Loucy (cell line): Measurements from ENCODE around the gene EIF2B4.
A peak's percentile ranks its signal among the peaks of the same experiment; 100 is the strongest.
"Not testable (repeated sequence)": the region's sequence is repeated elsewhere in the genome, so short reads cannot be mapped to it uniquely, and the experiment has no call there.

Source experiments
- H2AFZ ChIP-seq: fragments of 200-600 bp; sonication (generic); 2 replicates; pipeline ENCODE4 v1.6.0; 2016; ENCODE audit warnings: antibody characterized with exemption, mild to moderate bottlenecking, low read length, moderate library complexity
- H3F3A ChIP-seq: fragments of 200-600 bp; 2 replicates; pipeline ENCODE4 v1.6.0; 2016; ENCODE audit warnings: antibody characterized with exemption, low read depth, mild to moderate bottlenecking
- H3K27me3 ChIP-seq: fragments of 200-600 bp; sonication (generic); 2 replicates; pipeline ENCODE4 v1.6.1; 2014; ENCODE audit warnings: low read length, mild to moderate bottlenecking; ENCODE audit not compliant: insufficient read depth, poor library complexity, severe bottlenecking
- H3K36me3 ChIP-seq: fragments of 200-600 bp; sonication (generic); 2 replicates; pipeline ENCODE4 v1.6.1; 2016; ENCODE audit warnings: low read length; ENCODE audit not compliant: insufficient read depth
- H3K4me1 ChIP-seq: fragments of 200-600 bp; sonication (generic); 2 replicates; pipeline ENCODE4 v1.5.1; 2014; ENCODE audit warnings: low read length, mild to moderate bottlenecking; ENCODE audit not compliant: insufficient read depth, poor library complexity, severe bottlenecking
- H3K4me2 ChIP-seq: fragments of 200-600 bp; sonication (generic); 2 replicates; pipeline ENCODE4 v1.6.0; 2014; ENCODE audit warnings: antibody characterized with exemption, low read length, low read depth, mild to moderate bottlenecking; ENCODE audit not compliant: poor library complexity, severe bottlenecking
- H3K4me3 ChIP-seq: fragments of 200-600 bp; sonication (generic); 2 replicates; pipeline ENCODE4 v1.5.1; 2014; ENCODE audit warnings: low read length, mild to moderate bottlenecking, mixed read lengths; ENCODE audit not compliant: poor library complexity, severe bottlenecking
- H3K79me2 ChIP-seq: fragments of 200-600 bp; sonication (generic); 2 replicates; pipeline ENCODE4 v1.6.1; 2014; ENCODE audit warnings: low read length; ENCODE audit not compliant: insufficient read depth
- H3K9ac ChIP-seq: fragments of 200-600 bp; sonication (generic); 2 replicates; pipeline ENCODE4 v1.6.0; 2014; ENCODE audit warnings: mild to moderate bottlenecking, low read depth, low read length, moderate library complexity; ENCODE audit not compliant: poor library complexity, severe bottlenecking
- H3K9me2 ChIP-seq: fragments of 200-600 bp; sonication (generic); replicated peaks from 2 replicates; pipeline ENCODE4 v1.6.1; 2016; ENCODE audit warnings: low read depth, low read length, mixed read lengths
- H3K9me3 ChIP-seq: fragments of 200-600 bp; sonication (generic); 2 replicates; pipeline ENCODE4 v1.6.1; 2014; ENCODE audit warnings: mild to moderate bottlenecking, antibody characterized with exemption, low read length, low read depth; ENCODE audit not compliant: insufficient read depth
- H4K20me1 ChIP-seq: fragments of 200-600 bp; sonication (generic); 2 replicates; pipeline ENCODE4 v1.6.0; 2014; ENCODE audit warnings: antibody characterized with exemption, low read length, mild to moderate bottlenecking; ENCODE audit not compliant: insufficient read depth, poor library complexity, severe bottlenecking
- CTCF ChIP-seq: fragments of 200-600 bp; sonication (generic); conservative IDR thresholded peaks from 2 replicates; pipeline ENCODE4 v1.5.1; 2014; ENCODE audit warnings: mild to moderate bottlenecking, antibody characterized with exemption, low read length
- EZH2phosphoT487 ChIP-seq: fragments of 200-600 bp; IDR thresholded peaks from 2 replicates; pipeline ENCODE4 v1.6.1; 2018; ENCODE audit warnings: antibody characterized with exemption, mild to moderate bottlenecking, moderate library complexity, borderline replicate concordance

Gene EIF2B4

DNA sequence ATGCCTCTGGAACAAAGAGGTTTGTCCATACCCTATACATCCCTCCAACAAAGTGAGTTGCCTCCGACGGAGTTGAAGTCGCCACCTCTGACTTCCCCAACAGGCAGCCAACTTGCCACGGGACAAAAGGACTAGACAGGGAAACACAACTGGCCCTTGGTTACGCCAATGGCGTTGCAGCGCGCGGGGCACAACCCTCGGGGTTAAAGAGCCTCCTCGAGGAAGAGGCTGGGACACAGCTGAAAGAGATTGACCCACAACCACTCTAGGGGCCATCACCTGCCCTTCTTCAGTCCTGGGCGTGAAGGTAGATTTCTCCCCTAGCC lies 14.1 kb downstream of the EIF2B4 start:
- Histone ChIP-seq H3K9ac (peak overlapping the region; percentile 94), H3K27me3 (no peaks in the 10 kb centered on the region), H3K4me2 (peak overlapping the region; percentile 98), H3K4me1 (peaks cover 26% of the 10 kb centered on the region), H3K36me3 (no peaks in the 10 kb centered on the region), H3K9me2 (no peaks in the 10 kb centered on the region), H2AFZ (peak overlapping the region; percentile 81), H3K9me3 (no peaks in the 10 kb centered on the region), H3F3A (0 out of 2 replicates have a peak, but pooled peaks cover 2% of the 10 kb centered on the region), H4K20me1 (peaks cover 19% of the 10 kb centered on the region), H3K4me3 (peak overlapping the region; percentile 93), H3K79me2 (peaks cover 73% of the 10 kb centered on the region)
- no peak for TF ChIP-seq CTCF
- TF ChIP-seq EZH2phosphoT487 = no peak

DNA sequence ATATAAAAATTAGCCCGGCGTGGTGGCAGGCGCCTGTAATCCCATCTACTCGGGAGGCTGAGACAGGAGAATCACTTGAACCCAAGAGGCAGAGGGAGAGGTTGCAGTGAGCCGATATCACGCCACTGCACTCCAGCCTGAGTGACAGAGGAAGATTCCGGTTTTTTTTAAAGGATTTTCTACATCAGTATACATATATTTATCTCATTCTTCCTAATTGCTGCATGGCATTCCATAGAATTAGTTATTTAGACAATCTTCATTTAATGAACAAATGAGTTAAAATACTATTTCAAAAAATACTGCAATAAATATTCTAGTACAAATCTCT lies 15.6 kb downstream of the EIF2B4 start:
- Histone ChIP-seq H3K79me2 (peaks cover 85% of the 10 kb centered on the region), H3K27me3 (no peaks in the 10 kb centered on the region), H3K36me3 (no peaks in the 10 kb centered on the region), H3F3A (0 out of 2 replicates have a peak, but pooled peaks cover 2% of the 10 kb centered on the region), H2AFZ (no peak overlapping the region), H3K9me2 (no peaks in the 10 kb centered on the region), H3K4me3 (peak overlapping the region; percentile 93), H4K20me1 (peaks cover 26% of the 10 kb centered on the region), H3K4me1 (peaks cover 26% of the 10 kb centered on the region), H3K9me3 (no peaks in the 10 kb centered on the region), H3K4me2 (peak overlapping the region; percentile 98), H3K9ac (peak overlapping the region; percentile 94)
- TF ChIP-seq CTCF = no peak
- no peak for TF ChIP-seq EZH2phosphoT487

GRCh38 chr2:27353762-27354596 lies 16.2 kb downstream of the EIF2B4 start:
- no peaks in the 10 kb centered on the region for H3K36me3 ChIP-seq
- H3F3A ChIP-seq = 0 out of 2 replicates have a peak, but pooled peaks cover 2% of the 10 kb centered on the region
- H3K4me1 ChIP-seq = peaks cover 26% of the 10 kb centered on the region
- peak overlapping the region; percentile 93 for H3K4me3 ChIP-seq
- peaks cover 89% of the 10 kb centered on the region for H3K79me2 ChIP-seq
- H3K9me3 ChIP-seq = no peaks in the 10 kb centered on the region
- H3K27me3 ChIP-seq = no peaks in the 10 kb centered on the region
- no peak overlapping the region for H3K9ac ChIP-seq
- peak overlapping the region; percentile 98 for H3K4me2 ChIP-seq
- TF ChIP-seq CTCF (no peak), EZH2phosphoT487 (no peak)
- peaks cover 26% of the 10 kb centered on the region for H4K20me1 ChIP-seq
- H2AFZ ChIP-seq = no peak overlapping the region
- no peaks in the 10 kb centered on the region for H3K9me2 ChIP-seq

GRCh38 chr2:27353386-27353761 lies 16.8 kb downstream of the EIF2B4 start:
- Histone ChIP-seq H4K20me1 (peaks cover 26% of the 10 kb centered on the region), H3K79me2 (peaks cover 88% of the 10 kb centered on the region), H3K4me2 (peak overlapping the region; percentile 98), H3K4me1 (peaks cover 26% of the 10 kb centered on the region)
- H3K4me3 ChIP-seq, H3K9me3 ChIP-seq, H3K27me3 ChIP-seq, H3K9ac ChIP-seq, H2AFZ ChIP-seq, H3F3A ChIP-seq, H3K36me3 ChIP-seq, H3K9me2 ChIP-seq: not testable (repeated sequence)
